ENCODE measurements around the gene TMEM163.
A peak's percentile ranks its signal among the peaks of the same experiment; 100 is the strongest.

The TMEM163 gene

DNA sequence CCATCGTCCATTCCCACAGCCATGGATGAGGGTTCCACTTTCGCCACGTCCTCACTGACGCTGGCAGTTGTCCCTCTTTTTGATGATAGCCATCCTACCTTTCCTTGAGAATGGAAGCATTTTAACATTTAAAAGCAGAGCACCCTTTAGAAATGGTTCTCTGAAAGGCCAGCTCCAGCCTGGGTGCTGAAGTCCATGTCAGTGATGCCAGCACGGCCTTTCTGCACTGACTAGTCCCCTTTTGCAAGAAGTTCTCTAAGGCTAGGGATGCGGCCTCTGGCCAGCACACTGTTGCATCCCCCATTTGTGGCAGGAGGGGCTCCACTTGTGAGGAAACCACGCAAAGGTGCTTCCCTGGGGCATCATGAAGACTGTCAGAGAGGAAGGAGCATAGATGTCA, 261.4 kb downstream of the TMEM163 start:
- Histone ChIP-seq H3K27me3 (ENCODE audit: insufficient read depth, low read length, poor library complexity) (no peaks in the 10 kb centered on the region), H2AK5ac (ENCODE audit: low read length) (no peak overlapping the region), H3K4ac (ENCODE audit: low read depth, low read length) (no peak overlapping the region), H2BK15ac (replicated peaks; ENCODE audit: low read depth) (no peak overlapping the region), H3K56ac (ENCODE audit: low read length) (no peak overlapping the region), H3K9ac (ENCODE audit: low read length) (no peak overlapping the region), H3K23ac (ENCODE audit: low read length) (no peak overlapping the region), H3K4me3 (ENCODE audit: low read length) (no peak overlapping the region), H3K4me1 (ENCODE audit: control insufficient read depth, low read depth, low read length) (no peaks in the 10 kb centered on the region), H3K18ac (ENCODE audit: low read length) (no peak overlapping the region), H3K79me1 (ENCODE audit: low read length) (no peaks in the 10 kb centered on the region), H2BK120ac (ENCODE audit: low read depth, low read length) (no peak overlapping the region), H3K4me2 (ENCODE audit: low read length) (no peak overlapping the region), H3K36me3 (ENCODE audit: control insufficient read depth, insufficient read depth, low read length) (no peaks in the 10 kb centered on the region), H4K5ac (ENCODE audit: low read length) (no peak overlapping the region), H3K27ac (ENCODE audit: low read depth, low read length) (no peak overlapping the region), H3K79me2 (ENCODE audit: control insufficient read depth, insufficient read depth, low read length) (no peaks in the 10 kb centered on the region), H2BK5ac (ENCODE audit: low read length) (no peak overlapping the region), H4K8ac (ENCODE audit: low read depth, low read length) (no peak overlapping the region)
- no peak for DNase-seq
- WGBS (ENCODE audit: extremely low coverage, insufficient coverage, low lambda C conversion rate), result no CpG with 5 or more reads among the region's 7 CpGs

DNA sequence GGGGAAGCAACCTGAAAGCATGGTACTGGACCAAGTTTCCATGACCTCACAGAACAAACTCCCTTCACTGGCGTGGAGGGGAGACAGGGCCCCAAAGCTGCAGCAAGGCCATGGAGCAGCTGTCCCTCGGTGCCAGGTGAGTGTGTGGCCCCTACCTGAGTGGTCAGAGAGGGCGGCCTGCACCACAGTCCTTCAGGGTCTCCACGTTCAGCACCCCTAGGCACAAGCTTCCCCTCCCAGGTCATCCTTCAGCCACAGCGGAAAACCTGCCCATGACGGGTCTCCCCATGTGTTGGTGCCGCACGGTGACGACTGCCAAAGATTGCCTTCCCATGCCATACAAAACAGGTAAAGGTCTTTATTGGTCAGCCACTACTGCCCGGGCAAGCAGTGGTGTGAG, 263.4 kb downstream of the TMEM163 start:
- Histone ChIP-seq H3K27ac (ENCODE audit: low read depth, low read length) (no peak overlapping the region), H4K8ac (ENCODE audit: low read depth, low read length) (no peak overlapping the region), H3K27me3 (ENCODE audit: insufficient read depth, low read length, poor library complexity) (no peaks in the 10 kb centered on the region), H3K18ac (ENCODE audit: low read length) (no peak overlapping the region), H3K4ac (ENCODE audit: low read depth, low read length) (no peak overlapping the region), H3K79me1 (ENCODE audit: low read length) (no peaks in the 10 kb centered on the region), H2BK5ac (ENCODE audit: low read length) (no peak overlapping the region), H3K79me2 (ENCODE audit: control insufficient read depth, insufficient read depth, low read length) (no peaks in the 10 kb centered on the region), H2BK120ac (ENCODE audit: low read depth, low read length) (no peak overlapping the region), H2AK5ac (ENCODE audit: low read length) (no peak overlapping the region), H3K4me2 (ENCODE audit: low read length) (no peak overlapping the region), H3K23ac (ENCODE audit: low read length) (no peak overlapping the region), H2BK15ac (replicated peaks; ENCODE audit: low read depth) (no peak overlapping the region), H3K9ac (ENCODE audit: low read length) (no peak overlapping the region), H3K56ac (ENCODE audit: low read length) (no peak overlapping the region), H3K4me1 (ENCODE audit: control insufficient read depth, low read depth, low read length) (no peaks in the 10 kb centered on the region), H3K36me3 (ENCODE audit: control insufficient read depth, insufficient read depth, low read length) (no peaks in the 10 kb centered on the region), H3K4me3 (ENCODE audit: low read length) (no peak overlapping the region), H4K5ac (ENCODE audit: low read length) (no peak overlapping the region)
- no peak for DNase-seq
- WGBS (ENCODE audit: extremely low coverage, insufficient coverage, low lambda C conversion rate), result no CpG with 5 or more reads among the region's 10 CpGs

DNA sequence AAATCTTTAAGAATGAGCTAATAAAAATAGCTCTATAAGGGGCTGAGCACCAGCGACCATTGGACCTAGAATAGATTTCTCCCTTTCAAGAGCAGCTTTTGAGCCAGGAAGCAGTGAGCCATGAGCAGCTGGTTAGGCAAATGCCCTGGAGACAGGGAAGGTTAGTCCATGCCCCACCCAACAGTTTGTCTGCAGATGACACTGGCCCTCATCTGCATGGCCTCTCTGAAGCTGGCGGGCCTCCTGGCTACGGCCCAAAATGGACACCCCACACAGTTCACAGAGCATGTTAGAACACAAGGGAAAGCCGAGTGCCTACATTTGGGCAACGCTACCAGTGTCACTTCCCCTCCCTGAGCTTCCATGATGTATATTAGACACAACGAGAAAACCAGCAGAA, 263.9 kb downstream of the TMEM163 start:
- no peak overlapping the region for H3K4me2 ChIP-seq (ENCODE audit: low read length)
- H2BK5ac ChIP-seq (ENCODE audit: low read length), result no peak overlapping the region
- H2AK5ac ChIP-seq (ENCODE audit: low read length), result no peak overlapping the region
- H3K79me2 ChIP-seq (ENCODE audit: control insufficient read depth, insufficient read depth, low read length), result no peaks in the 10 kb centered on the region
- no peaks in the 10 kb centered on the region for H3K79me1 ChIP-seq (ENCODE audit: low read length)
- WGBS (ENCODE audit: extremely low coverage, insufficient coverage, low lambda C conversion rate), result no CpG with 5 or more reads among the region's 6 CpGs
- H3K27me3 ChIP-seq (ENCODE audit: insufficient read depth, low read length, poor library complexity), result no peaks in the 10 kb centered on the region
- no peaks in the 10 kb centered on the region for H3K36me3 ChIP-seq (ENCODE audit: control insufficient read depth, insufficient read depth, low read length)
- no peak for DNase-seq
- no peak overlapping the region for H2BK120ac ChIP-seq (ENCODE audit: low read depth, low read length)
- H3K9ac ChIP-seq (ENCODE audit: low read length), result no peak overlapping the region
- H3K56ac ChIP-seq (ENCODE audit: low read length), result no peak overlapping the region
- H3K4me3 ChIP-seq (ENCODE audit: low read length), result no peak overlapping the region
- H3K27ac ChIP-seq (ENCODE audit: low read depth, low read length), result no peak overlapping the region
- no peak overlapping the region for H3K4ac ChIP-seq (ENCODE audit: low read depth, low read length)
- no peaks in the 10 kb centered on the region for H3K4me1 ChIP-seq (ENCODE audit: control insufficient read depth, low read depth, low read length)
- H4K5ac ChIP-seq (ENCODE audit: low read length), result no peak overlapping the region
- H3K18ac ChIP-seq (ENCODE audit: low read length), result no peak overlapping the region
- H4K8ac ChIP-seq (ENCODE audit: low read depth, low read length), result no peak overlapping the region
- no peak overlapping the region for H2BK15ac ChIP-seq (replicated peaks; ENCODE audit: low read depth)
- H3K23ac ChIP-seq (ENCODE audit: low read length), result no peak overlapping the region

DNA sequence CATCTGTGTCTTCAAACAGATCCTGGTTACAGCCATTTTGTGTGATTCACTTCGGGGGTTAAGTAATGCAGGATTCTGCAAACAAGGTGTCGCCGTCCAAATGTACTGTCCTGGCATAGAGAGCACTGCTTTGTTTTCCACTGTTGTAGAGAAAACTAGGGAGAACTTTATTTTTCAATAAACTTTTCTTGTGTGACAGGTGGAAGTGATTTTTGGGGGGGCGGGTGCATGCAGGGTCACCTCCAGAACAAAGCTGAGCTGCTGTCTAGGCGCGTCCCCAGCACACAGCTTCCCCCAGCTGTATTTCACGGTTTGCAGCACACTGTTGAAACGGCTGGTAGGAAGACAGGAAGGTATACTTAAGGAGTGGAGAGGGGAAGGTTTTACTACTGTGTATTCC, 264.4 kb downstream of the TMEM163 start:
- H3K4me2 ChIP-seq (ENCODE audit: low read length), result no peak overlapping the region
- no peak overlapping the region for H3K56ac ChIP-seq (ENCODE audit: low read length)
- no peaks in the 10 kb centered on the region for H3K36me3 ChIP-seq (ENCODE audit: control insufficient read depth, insufficient read depth, low read length)
- no peaks in the 10 kb centered on the region for H3K4me1 ChIP-seq (ENCODE audit: control insufficient read depth, low read depth, low read length)
- no peak overlapping the region for H2BK120ac ChIP-seq (ENCODE audit: low read depth, low read length)
- H2BK5ac ChIP-seq (ENCODE audit: low read length), result no peak overlapping the region
- H3K18ac ChIP-seq (ENCODE audit: low read length), result no peak overlapping the region
- no peak overlapping the region for H3K4ac ChIP-seq (ENCODE audit: low read depth, low read length)
- H4K5ac ChIP-seq (ENCODE audit: low read length), result no peak overlapping the region
- no peak overlapping the region for H3K4me3 ChIP-seq (ENCODE audit: low read length)
- no peaks in the 10 kb centered on the region for H3K79me2 ChIP-seq (ENCODE audit: control insufficient read depth, insufficient read depth, low read length)
- H3K9ac ChIP-seq (ENCODE audit: low read length), result no peak overlapping the region
- H4K8ac ChIP-seq (ENCODE audit: low read depth, low read length), result no peak overlapping the region
- no CpG with 5 or more reads among the region's 8 CpGs for WGBS (ENCODE audit: extremely low coverage, insufficient coverage, low lambda C conversion rate)
- no peak for DNase-seq
- H3K27me3 ChIP-seq (ENCODE audit: insufficient read depth, low read length, poor library complexity), result no peaks in the 10 kb centered on the region
- H3K23ac ChIP-seq (ENCODE audit: low read length), result no peak overlapping the region
- H2AK5ac ChIP-seq (ENCODE audit: low read length), result no peak overlapping the region
- H3K79me1 ChIP-seq (ENCODE audit: low read length), result no peaks in the 10 kb centered on the region
- no peak overlapping the region for H3K27ac ChIP-seq (ENCODE audit: low read depth, low read length)
- H2BK15ac ChIP-seq (replicated peaks; ENCODE audit: low read depth), result no peak overlapping the region

GRCh38 chr2:134453973-134454372, 264.8 kb downstream of the TMEM163 start:
- no peaks in the 10 kb centered on the region for H3K27me3 ChIP-seq (ENCODE audit: insufficient read depth, low read length, poor library complexity)
- H3K79me2 ChIP-seq (ENCODE audit: control insufficient read depth, insufficient read depth, low read length), result no peaks in the 10 kb centered on the region
- peak; percentile 71 for DNase-seq
- H3K4ac ChIP-seq (ENCODE audit: low read depth, low read length), result no peak overlapping the region
- H3K18ac ChIP-seq (ENCODE audit: low read length), result no peak overlapping the region
- H3K4me3 ChIP-seq (ENCODE audit: low read length), result no peak overlapping the region
- no peak overlapping the region for H3K27ac ChIP-seq (ENCODE audit: low read depth, low read length)
- no peak overlapping the region for H4K5ac ChIP-seq (ENCODE audit: low read length)
- no peak overlapping the region for H3K56ac ChIP-seq (ENCODE audit: low read length)
- H2BK120ac ChIP-seq (ENCODE audit: low read depth, low read length), result no peak overlapping the region
- no CpG with 5 or more reads among the region's 10 CpGs for WGBS (ENCODE audit: extremely low coverage, insufficient coverage, low lambda C conversion rate)
- no peak overlapping the region for H3K4me2 ChIP-seq (ENCODE audit: low read length)
- H3K23ac ChIP-seq (ENCODE audit: low read length), result no peak overlapping the region
- H2BK15ac ChIP-seq (replicated peaks; ENCODE audit: low read depth), result no peak overlapping the region
- H4K8ac ChIP-seq (ENCODE audit: low read depth, low read length), result no peak overlapping the region
- no peaks in the 10 kb centered on the region for H3K36me3 ChIP-seq (ENCODE audit: control insufficient read depth, insufficient read depth, low read length)
- H2AK5ac ChIP-seq (ENCODE audit: low read length), result no peak overlapping the region
- H2BK5ac ChIP-seq (ENCODE audit: low read length), result no peak overlapping the region
- no peaks in the 10 kb centered on the region for H3K79me1 ChIP-seq (ENCODE audit: low read length)
- H3K4me1 ChIP-seq (ENCODE audit: control insufficient read depth, low read depth, low read length), result no peaks in the 10 kb centered on the region
- H3K9ac ChIP-seq (ENCODE audit: low read length), result no peak overlapping the region

DNA sequence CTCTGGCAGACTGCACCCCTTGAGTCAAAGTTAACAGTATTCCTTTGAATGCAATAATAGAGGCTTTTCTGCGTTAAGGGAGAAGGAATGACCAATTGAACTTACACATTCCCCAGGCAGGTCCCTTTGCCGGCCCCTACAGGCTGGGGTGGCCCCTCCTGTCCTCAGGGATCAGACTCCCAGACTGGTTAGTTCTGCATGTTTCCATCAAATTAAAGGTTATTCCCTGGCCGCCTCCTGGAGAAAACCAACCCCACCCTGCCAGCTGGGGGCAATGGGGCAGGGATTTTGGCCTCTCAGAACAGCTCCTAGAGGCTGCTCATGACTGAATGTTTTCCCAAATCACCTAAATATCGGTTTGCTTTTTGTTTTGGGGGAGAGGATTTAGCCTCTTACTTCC, 265.3 kb downstream of the TMEM163 start:
- H3K9ac ChIP-seq (ENCODE audit: low read length), result no peak overlapping the region
- H3K4me1 ChIP-seq (ENCODE audit: control insufficient read depth, low read depth, low read length), result no peaks in the 10 kb centered on the region
- no peak overlapping the region for H3K4ac ChIP-seq (ENCODE audit: low read depth, low read length)
- H2BK5ac ChIP-seq (ENCODE audit: low read length), result no peak overlapping the region
- no peak overlapping the region for H4K5ac ChIP-seq (ENCODE audit: low read length)
- no CpG with 5 or more reads among the region's 4 CpGs for WGBS (ENCODE audit: extremely low coverage, insufficient coverage, low lambda C conversion rate)
- H3K18ac ChIP-seq (ENCODE audit: low read length), result no peak overlapping the region
- H3K79me2 ChIP-seq (ENCODE audit: control insufficient read depth, insufficient read depth, low read length), result no peaks in the 10 kb centered on the region
- DNase-seq, result no peak
- H3K56ac ChIP-seq (ENCODE audit: low read length), result no peak overlapping the region
- H3K23ac ChIP-seq (ENCODE audit: low read length), result no peak overlapping the region
- no peak overlapping the region for H3K4me2 ChIP-seq (ENCODE audit: low read length)
- H4K8ac ChIP-seq (ENCODE audit: low read depth, low read length), result no peak overlapping the region
- H2AK5ac ChIP-seq (ENCODE audit: low read length), result no peak overlapping the region
- no peaks in the 10 kb centered on the region for H3K27me3 ChIP-seq (ENCODE audit: insufficient read depth, low read length, poor library complexity)
- no peak overlapping the region for H2BK15ac ChIP-seq (replicated peaks; ENCODE audit: low read depth)
- H3K79me1 ChIP-seq (ENCODE audit: low read length), result no peaks in the 10 kb centered on the region
- H3K4me3 ChIP-seq (ENCODE audit: low read length), result no peak overlapping the region
- H2BK120ac ChIP-seq (ENCODE audit: low read depth, low read length), result no peak overlapping the region
- no peak overlapping the region for H3K27ac ChIP-seq (ENCODE audit: low read depth, low read length)
- H3K36me3 ChIP-seq (ENCODE audit: control insufficient read depth, insufficient read depth, low read length), result no peaks in the 10 kb centered on the region

All from mesendoderm (in vitro differentiated cells).